T-helper 2 cell treated with Interferon-gamma antibody and Interleukin-4, amounts not matched to agents 100 ng/mL and 5 ng/mL, for 36 hours (primary cell): Measurements from ENCODE around the gene CLN3. TPM values are rescaled to one million over a fixed set of nuclear protein-coding genes. Genes with fewer than 3 reads are reported as not detected.
"Not testable (repeated sequence)": the region's sequence is repeated elsewhere in the genome, so short reads cannot be mapped to it uniquely, and the experiment has no call there.

Source experiments
- intact Hi-C: fragments of 100-400 bp; cut with micrococcal nuclease; formaldehyde crosslinking; loops from one replicate; pipeline ENCODE4 v1.15.1; 2023
- total RNA-seq: library from RNA; stranded (reverse); gene quantifications from 2 replicates; pipeline ENCODE4 v1.2.3, GENCODE V29; 2022

The CLN3 gene
- total RNA-seq, 1 donor from 2014 or later: 52.1 TPM

GRCh38 chr16:28494121-28494851 is 2.4 kb upstream of the CLN3 start, which contains the start of gene APOBR:
Gene APOBR, plus strand, starts transcription at chr16:28494643. Its CDS starts 39 bp downstream, at chr16:28494682.
- intact Hi-C loops: loop anchor here (1.0 kb wide), 1 partner anchor 59 kb away; the partner anchor contains the start of gene SGF29

- intact Hi-C loops: no loop called here
Observed at GRCh38 chr16:28492511-28492910, 637 bp upstream of the CLN3 start.

DNA sequence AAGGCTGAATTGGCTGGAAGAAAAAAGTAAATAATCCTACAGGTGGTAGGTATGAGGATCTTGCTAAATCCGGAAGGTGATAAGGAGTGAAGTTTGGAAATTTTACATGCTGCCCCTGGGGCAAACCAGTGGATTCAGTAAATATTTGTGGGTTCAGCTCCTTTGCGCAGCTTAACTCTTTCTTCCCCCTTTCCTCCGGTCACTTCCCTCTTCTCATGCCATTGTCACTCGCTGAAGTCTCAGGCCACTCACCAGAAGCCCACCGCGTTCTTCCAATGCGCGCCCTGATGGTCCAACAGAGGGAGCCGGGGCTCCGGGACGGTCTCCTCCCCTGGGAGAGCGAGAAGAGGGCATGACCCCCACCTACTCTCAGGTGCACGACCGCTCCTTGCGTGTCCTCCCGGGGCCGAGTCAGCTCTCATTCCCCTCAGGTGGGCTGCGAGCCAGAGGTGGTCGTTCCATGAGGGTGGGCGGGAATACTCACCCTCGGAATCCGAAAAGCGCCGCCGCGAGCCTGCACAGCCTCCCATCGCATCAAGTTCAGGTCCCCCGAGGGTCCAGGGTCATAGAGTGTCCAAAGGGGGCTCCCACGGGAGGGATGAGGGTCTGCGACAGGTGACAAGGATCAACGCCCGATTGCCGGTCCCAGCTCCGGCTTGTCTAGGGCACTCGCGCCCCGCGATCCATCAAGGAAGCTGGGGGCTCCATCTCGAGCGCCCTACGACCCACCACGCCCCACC is 474 bp downstream of the CLN3 start:
- intact Hi-C loops: no loop called here

GRCh38 chr16:28486266-28486665 is 5.6 kb downstream of the CLN3 start:
- intact Hi-C loops: no loop called here

- intact Hi-C loops: not testable (repeated sequence)
Observed at GRCh38 chr16:28483361-28483760, 8.5 kb downstream of the CLN3 start.

DNA sequence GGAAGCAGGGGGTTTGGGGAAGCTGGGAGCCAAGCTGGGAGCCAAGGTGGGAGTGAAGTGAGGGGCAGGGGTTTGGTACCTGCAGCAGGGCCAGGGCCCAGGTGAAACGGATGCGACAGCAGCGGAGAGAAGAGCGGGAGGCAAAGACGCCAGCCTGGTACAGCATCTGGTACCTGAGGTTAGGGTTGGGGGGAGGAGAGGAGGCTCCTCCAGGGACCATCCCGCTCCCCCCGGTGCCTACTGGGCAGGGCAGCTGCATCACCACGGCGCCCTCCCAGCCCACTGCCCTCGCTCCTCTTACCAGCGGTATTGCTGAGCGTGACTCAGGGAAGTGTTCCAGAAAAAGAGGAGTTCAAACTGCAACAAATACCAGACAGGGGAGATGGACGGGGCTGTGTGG is 9.8 kb downstream of the CLN3 start:
- intact Hi-C loops: no loop called here

DNA sequence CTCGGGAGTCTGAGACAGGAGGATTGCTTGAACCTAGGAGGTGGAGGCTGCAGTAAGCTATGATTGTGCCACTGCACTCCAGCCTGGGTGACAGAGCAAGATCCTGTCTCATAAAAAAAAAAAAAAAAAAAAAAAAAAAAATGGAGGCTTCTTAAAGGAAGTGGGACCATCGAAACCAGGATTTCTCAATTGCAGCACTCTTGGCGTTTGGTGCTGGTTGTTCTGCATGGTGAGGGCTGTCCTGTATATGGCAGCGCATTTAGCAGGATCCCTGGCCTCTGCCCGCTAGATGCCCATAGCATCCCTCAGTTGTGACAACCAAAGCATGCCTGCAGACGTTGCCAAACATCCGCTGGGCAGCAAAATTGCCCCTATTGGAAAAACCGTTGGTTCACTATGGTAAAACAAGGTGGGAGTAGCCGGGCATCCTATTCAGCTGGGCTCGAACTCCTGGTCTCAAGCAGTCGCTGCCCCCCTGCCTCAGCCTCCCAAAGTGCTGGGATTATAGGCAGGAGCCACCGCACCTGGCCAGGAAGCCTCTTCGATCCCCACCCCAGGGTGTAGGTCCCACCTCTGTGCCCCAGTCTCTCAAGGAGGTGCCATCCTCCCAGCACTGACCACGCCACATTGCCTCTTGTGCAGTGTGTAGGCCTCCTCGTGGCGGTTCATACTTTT is 13.2 kb downstream of the CLN3 start:
- intact Hi-C loops: no loop called here

DNA sequence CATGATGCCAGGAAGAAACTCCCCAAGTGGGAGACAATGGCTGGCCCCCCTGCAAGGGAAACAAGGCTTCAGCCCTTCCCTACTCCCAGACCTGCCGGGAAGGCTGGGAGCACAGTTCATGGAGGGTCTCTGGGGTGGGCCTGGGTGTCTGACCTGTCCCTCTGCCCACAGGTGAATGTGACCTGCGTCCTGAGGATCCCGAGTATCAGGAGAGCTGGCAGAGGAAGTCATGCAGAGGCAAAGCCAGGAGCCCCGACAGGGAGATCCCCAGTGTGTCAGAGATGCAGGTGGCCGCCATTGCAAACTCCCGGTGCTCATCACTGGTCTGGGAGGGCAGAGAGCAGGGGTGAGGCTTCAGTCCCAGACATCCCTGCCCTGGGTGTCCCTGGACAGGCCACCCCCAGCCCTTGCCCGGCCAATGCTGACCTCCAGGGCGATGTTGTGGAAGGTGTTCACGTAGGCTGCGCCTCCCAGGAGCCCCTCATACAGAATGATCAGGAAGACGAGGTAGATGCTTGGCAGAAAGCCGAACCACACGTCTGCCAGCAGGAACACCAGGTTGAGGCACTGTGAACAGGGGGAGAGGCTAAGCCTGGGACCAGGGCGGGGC is 14.5 kb downstream of the CLN3 start:
- intact Hi-C loops: no loop called here

- intact Hi-C loops: no loop called here
Observed at GRCh38 chr16:28475221-28475620, 16.7 kb downstream of the CLN3 start.

DNA sequence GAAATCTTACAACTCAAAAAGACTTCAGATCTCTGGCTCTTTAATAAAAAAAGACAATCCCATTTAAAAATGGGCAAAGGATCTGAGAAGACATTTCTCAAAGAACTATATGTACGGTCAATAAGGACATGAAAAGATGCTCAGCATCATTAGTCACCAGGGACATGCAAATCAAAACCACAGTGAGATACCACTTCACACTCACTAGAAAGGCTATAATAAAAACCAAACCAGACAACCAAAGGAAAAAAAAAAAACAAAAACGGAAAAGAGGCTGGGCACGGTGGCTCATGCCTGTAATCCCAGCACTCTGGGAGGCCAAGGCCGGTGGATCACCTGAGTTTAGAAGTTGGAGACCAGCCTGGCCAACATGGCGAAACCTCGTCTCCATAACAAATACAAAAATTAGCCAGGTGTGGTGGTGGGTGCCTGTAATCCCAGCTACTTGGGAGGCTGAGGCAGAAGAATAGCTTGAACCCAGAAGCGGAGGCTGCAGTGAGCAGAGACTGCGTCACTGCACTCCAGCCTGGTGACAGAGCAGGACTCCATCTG is 18.1 kb downstream of the CLN3 start:
- intact Hi-C loops: no loop called here

- intact Hi-C loops: not testable (repeated sequence)
Observed at GRCh38 chr16:28447081-28447480, 44.8 kb downstream of the CLN3 start.

- intact Hi-C loops: not testable (repeated sequence)
Observed at GRCh38 chr16:28446388-28446787, 45.5 kb downstream of the CLN3 start.

- intact Hi-C loops: not testable (repeated sequence)
Observed at GRCh38 chr16:28443943-28444342, 47.9 kb downstream of the CLN3 start.

- intact Hi-C loops: not testable (repeated sequence)
Observed at GRCh38 chr16:28438899-28439298, 53.0 kb downstream of the CLN3 start.

GRCh38 chr16:28435340-28435739 is 56.5 kb downstream of the CLN3 start:
- intact Hi-C loops: not testable (repeated sequence)

Other genes with a start within 250 kb of the CLN3 start
- gene SBK1, start 199.5 kb downstream of the CLN3 start, total RNA-seq: 5.4 TPM in 2 replicates
- 2.0 and 2.1 TPM in 2 replicates for gene NPIPB6, start 128.6 kb downstream of the CLN3 start, total RNA-seq
- gene EIF3CL, start 88.2 kb downstream of the CLN3 start, total RNA-seq: 104 and 115 TPM in 2 replicates
- gene NPIPB7, start 19.7 kb downstream of the CLN3 start, total RNA-seq: 0.43 and 0.66 TPM in 2 replicates
- 23.1 and 24.0 TPM in 2 replicates for gene APOBR, start 2.6 kb upstream of the CLN3 start, total RNA-seq
- not detected in 2 replicates for gene IL27, start 14.8 kb upstream of the CLN3 start, total RNA-seq
- not detected in 2 replicates for gene NUPR1, start 46.9 kb upstream of the CLN3 start, total RNA-seq
- gene SGF29, start 61.8 kb upstream of the CLN3 start, total RNA-seq: 43.4 and 44.1 TPM in 2 replicates
- 0.30 and 0.45 TPM in 2 replicates for gene SULT1A2, start 105.0 kb upstream of the CLN3 start, total RNA-seq
- 7.4 and 10.0 TPM in 2 replicates for gene SULT1A1, start 118.0 kb upstream of the CLN3 start, total RNA-seq
- 0.98 and 1.6 TPM in 2 replicates for gene NPIPB8, start 146.0 kb upstream of the CLN3 start, total RNA-seq
- 773 and 800 TPM in 2 replicates for gene EIF3C, start 219.4 kb upstream of the CLN3 start, total RNA-seq